ENCODE measurements around the gene MYO15A.

The MYO15A gene

DNA sequence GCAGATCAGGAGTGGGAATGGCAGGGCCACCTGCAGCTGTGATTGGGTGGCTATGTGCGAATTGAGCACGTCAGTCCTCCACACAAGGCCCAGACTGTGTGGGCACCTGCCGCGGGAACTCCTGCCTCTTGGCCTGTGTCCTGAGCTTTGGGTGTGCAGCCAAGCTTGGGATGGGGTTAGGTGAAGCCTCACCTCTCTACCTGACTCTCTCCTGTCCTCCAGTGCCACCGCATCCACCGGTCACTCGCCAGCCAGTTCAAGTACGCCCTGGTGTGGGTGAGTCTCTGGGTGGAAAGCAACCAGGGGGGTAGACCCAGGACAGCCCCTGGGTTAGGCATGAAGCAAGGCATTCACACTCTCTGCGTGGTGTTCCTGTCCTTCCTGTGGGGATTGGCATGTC, 2.3 kb upstream of the MYO15A start:
- DNase-seq = no peak

GRCh38 chr17:18107061-18107790, 1.3 kb upstream of the MYO15A start:
- DNase-seq = no peak

GRCh38 chr17:18107971-18108370, 585 bp upstream of the MYO15A start:
- DNase-seq = no peak

DNA sequence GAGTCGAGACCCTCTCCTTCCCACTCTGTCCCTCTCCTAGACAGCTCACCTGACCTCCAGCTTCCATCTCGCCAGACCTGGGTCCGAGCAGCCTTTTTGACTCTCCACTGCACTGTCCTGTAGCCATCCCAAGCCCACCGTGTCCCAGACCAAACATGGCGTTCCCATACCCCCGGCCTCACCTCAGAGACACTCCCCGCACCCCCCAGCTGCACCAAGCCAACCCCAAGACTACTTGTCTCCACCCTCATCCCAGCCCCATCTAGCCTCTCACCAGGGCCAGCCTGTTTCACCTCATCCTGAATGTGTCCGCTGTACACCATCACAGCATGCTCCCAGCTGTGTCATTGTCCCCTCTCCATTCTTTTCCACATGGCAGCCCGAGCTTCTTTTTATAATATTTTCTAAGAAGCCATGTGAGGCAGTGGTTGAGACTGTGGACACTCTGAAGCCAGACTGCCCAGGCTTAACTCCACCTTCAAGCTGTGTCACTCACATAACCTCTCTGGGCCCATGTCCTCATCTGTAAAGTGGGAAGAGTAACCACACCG, 1.5 kb downstream of the MYO15A start:
- no peak for DNase-seq

- DNase-seq = no peak
Measured at GRCh38 chr17:18110636-18111145, 2.1 kb downstream of the MYO15A start.

DNA sequence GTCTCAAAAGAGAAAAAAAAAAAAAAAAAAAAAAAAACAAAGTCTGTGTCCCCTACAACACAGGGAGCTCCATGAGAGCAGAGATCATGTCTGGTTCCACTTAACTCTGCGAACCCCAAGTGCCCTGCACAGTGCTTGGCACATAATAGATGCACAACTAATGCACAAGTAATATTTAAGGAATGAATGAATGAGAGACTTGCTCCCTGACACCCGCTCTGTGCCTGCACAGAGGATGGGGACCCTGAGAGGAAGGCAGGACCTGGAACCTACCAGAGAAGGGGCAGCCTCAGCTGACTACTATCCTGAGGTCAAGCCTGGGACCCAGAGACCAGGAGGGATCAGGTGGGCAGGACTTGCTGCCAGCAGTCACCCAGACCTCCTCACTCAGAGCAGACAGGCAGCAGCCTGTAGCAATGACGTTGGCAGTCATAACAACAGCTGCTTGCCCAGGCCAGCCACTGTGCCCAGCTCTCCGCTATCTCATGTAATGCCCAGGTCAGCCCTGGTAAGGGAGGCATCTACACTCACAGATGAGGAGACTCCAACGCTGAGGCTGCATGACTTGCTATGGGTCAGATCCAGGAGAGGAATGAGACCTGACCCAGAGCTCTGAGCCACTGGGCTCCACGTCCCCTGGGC, 2.9 kb downstream of the MYO15A start:
- no peak for DNase-seq

DNA sequence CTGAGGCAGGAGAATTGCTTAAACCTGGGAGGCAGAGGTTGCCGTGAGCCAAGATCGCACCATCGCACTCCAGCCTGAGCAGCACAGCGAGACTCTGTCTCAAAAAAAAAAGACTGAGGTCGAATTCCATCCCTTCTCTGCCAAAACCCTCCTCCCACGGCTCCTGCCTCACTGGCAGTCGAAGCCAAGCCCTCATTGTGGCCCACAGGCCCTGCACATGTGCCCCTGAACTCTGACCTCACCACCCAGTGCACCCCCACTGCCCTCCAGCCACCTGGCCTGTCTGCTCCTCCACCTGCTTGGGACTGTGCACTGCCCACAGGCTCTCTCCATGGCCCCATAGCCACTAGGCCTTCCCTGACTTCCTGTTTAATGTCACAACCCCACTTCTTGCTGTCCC, 7.0 kb downstream of the MYO15A start:
- DNase-seq = no peak

DNA sequence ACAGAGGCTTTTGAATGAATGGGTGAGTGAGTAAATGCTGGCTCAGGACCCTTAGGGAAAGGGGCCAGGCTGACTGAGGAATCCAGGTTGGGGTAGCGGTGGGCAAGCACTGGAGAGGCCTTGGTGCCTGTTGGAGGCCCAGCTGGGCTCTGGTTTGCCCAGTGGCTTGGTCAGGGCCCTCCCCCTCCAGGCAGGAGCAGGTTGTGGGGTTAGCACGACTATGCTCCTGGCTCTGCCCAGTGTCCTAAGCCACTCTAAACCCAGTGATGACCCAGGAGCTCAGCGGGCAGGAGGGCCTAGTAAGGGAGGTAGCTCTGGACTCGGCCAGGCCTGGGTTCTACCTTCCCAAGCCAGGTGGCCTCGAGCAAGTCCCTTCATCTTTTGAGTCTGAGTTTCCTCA, 7.5 kb downstream of the MYO15A start:
- no peak for DNase-seq

DNA sequence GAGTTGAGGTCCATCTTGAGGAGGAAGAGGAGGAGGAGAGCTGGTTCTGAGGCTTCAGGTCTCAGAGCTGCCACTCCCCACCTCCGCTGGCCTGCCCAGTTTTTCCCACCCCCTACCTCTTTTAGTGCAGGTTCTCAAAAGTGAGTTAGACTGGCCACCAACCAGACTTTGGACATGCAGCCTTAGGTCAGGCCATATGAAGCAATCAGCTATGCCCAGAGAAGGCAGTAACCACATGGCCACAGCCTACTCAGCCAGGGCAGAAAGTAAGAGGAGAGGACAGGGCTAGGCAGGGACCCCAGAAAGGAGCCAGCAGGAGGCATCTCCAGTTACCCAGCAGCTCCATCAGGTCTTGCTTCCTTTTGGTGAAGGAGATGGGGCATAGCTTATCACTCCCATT, 9.0 kb downstream of the MYO15A start:
- no peak for DNase-seq

DNA sequence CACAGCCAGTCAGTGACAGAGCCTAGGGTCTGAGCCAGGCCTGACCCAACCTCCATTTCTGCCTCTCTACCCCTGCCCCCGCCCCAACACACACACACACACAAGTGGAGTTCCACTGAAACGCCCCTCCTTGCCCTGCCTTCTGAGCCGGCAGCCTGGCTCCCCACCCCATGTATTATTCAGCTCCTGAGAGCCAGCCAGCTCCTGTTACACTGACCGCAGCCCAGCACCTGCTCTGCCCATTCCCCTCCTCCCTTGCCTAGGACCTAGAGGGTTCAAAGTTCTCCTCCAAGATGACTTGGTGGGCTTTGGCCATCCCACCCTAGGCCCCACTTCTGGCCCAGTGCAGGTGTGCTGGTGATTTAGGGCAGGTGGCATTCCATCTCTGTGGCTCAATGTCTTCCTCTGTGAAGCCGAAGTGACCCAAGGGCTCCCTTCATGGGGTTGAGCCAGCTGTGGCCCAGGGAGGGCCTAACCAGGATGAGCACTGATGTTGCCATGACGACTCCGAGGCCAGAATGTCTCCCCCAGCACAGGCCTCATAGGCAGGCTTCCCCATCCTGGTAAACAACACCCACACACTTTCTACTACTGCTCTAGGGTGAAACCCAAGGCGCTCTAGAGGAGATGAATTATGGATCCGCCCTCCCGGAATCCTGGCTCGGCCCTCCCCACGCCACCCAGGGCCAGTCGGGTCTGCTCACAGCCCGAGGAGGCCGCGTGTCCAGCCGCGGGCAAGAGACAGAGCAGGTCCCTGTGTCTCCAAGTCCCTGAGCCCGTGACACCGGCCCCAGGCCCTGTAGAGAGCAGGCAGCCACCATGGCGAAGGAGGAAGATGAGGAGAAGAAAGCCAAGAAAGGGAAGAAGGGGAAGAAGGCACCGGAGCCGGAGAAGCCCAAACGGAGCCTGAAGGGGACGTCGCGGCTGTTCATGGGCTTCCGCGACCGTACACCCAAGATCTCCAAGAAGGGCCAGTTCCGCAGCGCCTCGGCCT, 9.7 kb downstream of the MYO15A start:
- peak in 1 of 3 experiments; percentile 34 for DNase-seq

GRCh38 chr17:18119166-18119745, 10.7 kb downstream of the MYO15A start:
- DNase-seq = no peak

DNA sequence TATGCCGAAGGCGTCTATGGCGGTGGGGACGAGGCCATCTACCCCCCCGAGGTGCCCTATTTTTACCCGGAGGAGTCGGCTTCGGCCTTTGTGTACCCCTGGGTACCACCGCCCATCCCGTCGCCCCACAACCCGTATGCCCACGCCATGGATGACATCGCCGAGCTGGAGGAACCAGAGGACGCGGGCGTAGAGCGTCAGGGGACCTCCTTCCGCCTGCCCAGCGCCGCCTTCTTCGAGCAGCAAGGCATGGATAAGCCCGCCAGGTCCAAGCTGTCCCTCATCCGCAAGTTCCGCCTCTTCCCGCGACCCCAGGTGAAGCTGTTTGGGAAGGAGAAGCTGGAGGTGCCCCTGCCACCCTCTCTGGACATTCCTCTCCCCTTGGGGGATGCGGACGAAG, 11.4 kb downstream of the MYO15A start:
- no peak for DNase-seq

- no peak for DNase-seq
Measured at GRCh38 chr17:18120461-18121017, 12.0 kb downstream of the MYO15A start.

- no peak for DNase-seq
Measured at GRCh38 chr17:18121144-18121910, 12.8 kb downstream of the MYO15A start.

- peak in 1 of 3 experiments; percentile 6 for DNase-seq
Measured at GRCh38 chr17:18122990-18123753, 14.6 kb downstream of the MYO15A start.

DNA sequence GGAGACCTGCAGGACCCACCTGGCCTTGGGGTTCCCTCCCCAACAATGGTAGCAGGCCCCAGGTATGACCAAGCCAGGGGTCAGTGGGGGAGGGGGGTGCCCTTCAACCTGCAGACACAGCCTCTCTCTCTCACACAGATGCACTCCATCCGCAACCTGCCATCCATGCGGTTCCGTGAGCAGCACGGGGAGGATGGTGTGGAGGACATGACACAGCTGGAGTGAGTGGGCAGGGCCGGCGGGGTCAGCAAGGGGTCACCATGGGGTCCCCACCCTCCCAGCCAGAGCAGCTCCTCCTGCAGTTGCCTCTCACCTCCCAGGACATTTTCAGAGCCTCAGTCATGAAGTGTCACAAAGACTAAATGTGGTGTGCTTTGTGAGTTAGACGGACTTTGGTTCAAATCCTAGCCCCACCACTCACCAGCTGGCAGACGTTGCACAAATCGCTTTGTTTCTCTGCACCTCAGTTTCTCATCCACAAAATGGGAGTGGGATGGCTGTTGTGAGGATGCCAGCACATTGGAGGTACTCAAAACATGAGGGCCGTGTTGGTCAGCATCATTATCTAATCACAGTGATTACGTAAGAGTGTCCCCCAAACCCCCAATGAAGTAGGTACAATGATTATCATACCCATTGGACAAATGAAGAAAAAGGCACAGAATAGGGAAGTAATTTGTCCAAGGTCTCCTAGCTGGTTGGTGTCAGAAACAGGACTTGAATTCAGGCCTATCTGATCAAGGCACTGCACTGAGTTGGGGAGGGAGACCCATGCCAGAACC, 16.0 kb downstream of the MYO15A start:
- DNase-seq = no peak

- no peak for DNase-seq
Measured at GRCh38 chr17:18129041-18129502, 20.5 kb downstream of the MYO15A start.

DNA sequence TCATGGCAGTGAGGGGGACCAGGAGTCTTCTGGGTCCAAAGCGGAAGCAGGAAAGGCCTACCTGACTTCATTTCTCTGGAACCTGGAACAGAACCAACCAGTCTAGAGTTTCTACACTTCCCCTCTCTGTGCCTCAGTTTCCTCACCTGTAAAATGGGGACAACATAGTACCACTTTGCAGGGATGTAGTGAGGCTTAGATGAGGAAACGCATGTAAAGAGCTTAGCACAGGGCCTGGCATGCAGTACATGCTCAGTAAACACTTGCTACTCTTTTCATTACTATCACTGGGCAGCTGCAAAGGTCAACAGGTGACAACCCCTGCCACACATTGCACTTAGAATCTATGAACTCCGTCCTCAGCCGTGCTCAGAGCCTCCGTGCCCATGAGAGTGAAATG, 24.2 kb downstream of the MYO15A start:
- no peak for DNase-seq

DNA sequence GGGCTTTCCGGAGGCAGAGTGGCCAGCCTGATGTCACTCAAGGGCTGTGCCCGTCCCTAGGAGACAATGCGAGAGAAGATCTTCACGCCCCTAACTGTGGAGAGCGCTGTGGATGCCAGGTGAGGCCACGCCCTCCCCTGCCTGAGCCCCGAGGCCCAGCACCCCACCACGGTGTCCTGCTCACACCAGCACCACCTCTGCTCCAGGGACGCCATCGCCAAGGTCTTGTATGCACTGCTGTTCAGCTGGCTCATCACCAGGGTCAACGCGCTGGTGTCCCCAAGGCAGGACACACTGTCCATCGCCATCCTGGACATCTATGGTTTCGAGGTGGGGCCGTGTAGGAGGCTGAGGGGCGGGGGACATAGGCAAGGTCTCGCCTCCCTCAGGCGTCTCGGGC, 27.8 kb downstream of the MYO15A start:
- DNase-seq = no peak

All from NCI-H1417 (cell line).